Measurements from ENCODE around the gene PANX2.
A peak's percentile ranks its signal among the peaks of the same experiment; 100 is the strongest.

PANX2 gene

GRCh38 chr22:50185375-50186087 is 15.0 kb downstream of the PANX2 start, which contains the start of gene TRABD:
TSS of gene TRABD (plus strand) at chr22:50185913. CDS start at chr22:50193061, 7,148 bp downstream.
- peak; percentile 87 for DNase-seq

- DNase-seq: no peak
Measured at GRCh38 chr22:50186181-50186714, 15.7 kb downstream of the PANX2 start.

- no peak for DNase-seq
Measured at GRCh38 chr22:50186761-50187523, 16.4 kb downstream of the PANX2 start.

GRCh38 chr22:50188356-50188755 is 17.8 kb downstream of the PANX2 start:
- no peak for DNase-seq

- DNase-seq: peak; percentile 30
Measured at GRCh38 chr22:50189184-50189848, 18.8 kb downstream of the PANX2 start.

GRCh38 chr22:50189849-50190181 is 19.3 kb downstream of the PANX2 start:
- no peak for DNase-seq

GRCh38 chr22:50190182-50190940 is 19.8 kb downstream of the PANX2 start:
- DNase-seq: peak; percentile 24

- no peak for DNase-seq
Measured at GRCh38 chr22:50190941-50191741, 20.6 kb downstream of the PANX2 start.

GRCh38 chr22:50192436-50193204 is 22.1 kb downstream of the PANX2 start:
- DNase-seq: no peak

GRCh38 chr22:50193621-50194020 is 23.1 kb downstream of the PANX2 start:
- DNase-seq: no peak

GRCh38 chr22:50194037-50194805 is 23.7 kb downstream of the PANX2 start:
- no peak for DNase-seq

- DNase-seq: no peak
Measured at GRCh38 chr22:50196256-50196655, 25.7 kb downstream of the PANX2 start.

GRCh38 chr22:50197000-50197800 is 26.7 kb downstream of the PANX2 start:
- no peak for DNase-seq

GRCh38 chr22:50197856-50198623 is 27.5 kb downstream of the PANX2 start:
- no peak for DNase-seq

- DNase-seq: no peak
Measured at GRCh38 chr22:50198624-50199017, 28.1 kb downstream of the PANX2 start.

- no peak for DNase-seq
Measured at GRCh38 chr22:50199251-50199721, 28.8 kb downstream of the PANX2 start.

- DNase-seq: no peak
Measured at GRCh38 chr22:50199829-50200460, 29.4 kb downstream of the PANX2 start.
